HG03575 (cell line): Measurements from ENCODE around the gene IGFL1.
"Not testable (repeated sequence)": the region's sequence is repeated elsewhere in the genome, so short reads cannot be mapped to it uniquely, and the experiment has no call there.

Experiments used
- ATAC-seq: cut with Tn5 transposase; IDR thresholded peaks from one replicate; pipeline ENCODE4 v1.9.1; 2021; ENCODE audit not compliant: unreplicated experiment, insufficient number of reproducible peaks, low FRiP score; ENCODE audit errors: extremely low read depth

The IGFL1 gene

GRCh38 chr19:46218160-46218559, 11.4 kb upstream of the IGFL1 start:
- ATAC-seq = no peak

- ATAC-seq = no peak
Measured at GRCh38 chr19:46220038-46220615, 9.4 kb upstream of the IGFL1 start.

DNA sequence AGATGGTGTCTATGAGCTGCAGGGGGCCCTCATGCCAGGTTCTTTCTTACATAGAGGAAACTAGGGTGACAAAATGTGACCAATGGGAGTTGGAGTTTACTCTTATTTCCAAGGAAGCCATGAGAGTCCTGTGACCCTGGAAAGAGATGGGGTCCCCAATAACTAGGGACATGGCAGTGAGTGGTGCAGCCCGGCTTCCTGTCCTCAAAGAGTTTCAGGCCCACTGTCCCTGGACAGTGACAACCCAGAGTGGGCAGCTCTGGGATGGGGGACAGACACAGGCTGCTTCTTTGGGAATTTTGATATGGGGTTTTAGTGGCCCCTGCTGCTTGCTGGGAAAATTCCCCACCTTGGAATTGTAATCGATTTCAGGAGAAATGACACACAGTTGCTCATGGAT, 8.4 kb upstream of the IGFL1 start:
- ATAC-seq = no peak

DNA sequence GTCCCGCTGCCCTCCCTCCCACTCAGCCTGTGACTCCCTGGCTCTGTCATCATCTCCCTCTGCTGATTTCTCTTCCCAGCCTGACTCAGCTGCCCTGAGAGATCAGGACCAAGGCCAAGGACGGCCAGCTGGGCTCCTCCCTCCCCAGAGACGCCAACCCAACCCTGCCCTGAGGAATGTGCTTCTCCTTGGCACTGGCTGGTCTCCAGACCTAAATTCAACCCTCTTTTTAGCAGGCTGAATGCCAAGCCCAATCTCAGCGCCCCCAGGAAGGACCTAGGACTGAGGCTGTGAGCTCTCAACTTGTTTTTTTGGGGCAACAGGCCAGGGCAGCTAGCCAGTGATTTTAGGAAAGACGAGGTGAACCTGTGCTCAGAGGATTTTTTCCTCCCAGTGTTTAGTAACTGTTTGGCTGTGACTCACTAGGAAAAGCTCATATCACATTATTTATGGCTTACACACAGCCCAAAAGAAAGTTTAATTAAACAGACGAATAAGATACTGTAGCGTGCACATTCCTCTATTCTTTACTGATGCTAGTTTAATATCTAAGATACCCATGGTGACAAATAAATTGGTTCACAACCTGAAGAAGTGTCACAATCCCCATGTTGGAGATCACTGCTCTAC, 7.4 kb upstream of the IGFL1 start:
- no peak for ATAC-seq

DNA sequence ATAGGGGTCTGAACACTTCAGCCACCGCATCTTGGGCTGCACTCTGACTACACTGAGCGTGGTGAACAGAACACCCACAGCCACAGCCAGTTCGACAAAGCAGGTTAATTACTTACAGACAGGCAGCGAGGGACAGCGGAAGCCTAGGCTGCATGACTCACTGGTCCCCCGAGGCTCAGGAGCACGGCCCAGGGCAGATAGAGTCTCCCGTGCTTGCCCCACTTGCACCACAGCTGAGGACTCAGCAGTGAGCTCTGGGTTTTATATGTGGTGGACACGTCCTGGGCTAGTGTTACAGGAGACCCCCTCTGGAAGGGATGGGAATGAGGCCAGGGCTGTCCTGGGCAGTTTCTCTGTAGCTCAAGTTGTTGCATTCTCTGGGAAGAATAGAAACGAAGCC, 5.8 kb upstream of the IGFL1 start:
- ATAC-seq = not testable (repeated sequence)

DNA sequence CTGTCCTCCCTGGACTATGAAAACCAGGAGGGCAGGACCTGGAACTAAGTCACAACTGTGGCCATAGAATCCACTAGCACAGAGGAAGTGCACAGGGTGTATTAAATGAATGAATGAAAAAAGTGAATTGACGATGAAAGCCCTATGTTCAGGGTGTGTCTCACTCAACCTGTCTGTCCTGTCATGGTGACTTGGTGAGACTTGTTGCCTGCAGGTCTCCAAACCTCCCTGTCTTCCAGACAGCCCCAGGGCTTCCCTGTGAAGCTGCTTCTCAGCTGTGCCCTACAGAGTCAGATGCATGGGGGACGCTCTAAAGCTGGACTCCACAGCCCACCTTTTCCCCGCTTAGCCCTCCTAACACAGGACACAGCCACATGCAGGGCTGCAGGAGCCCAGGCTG, 4.8 kb upstream of the IGFL1 start:
- no peak for ATAC-seq

- ATAC-seq = no peak
Measured at GRCh38 chr19:46225558-46226004, 4.0 kb upstream of the IGFL1 start.

GRCh38 chr19:46226438-46226973, 3.0 kb upstream of the IGFL1 start:
- ATAC-seq = no peak

- ATAC-seq = no peak
Measured at GRCh38 chr19:46232029-46232428, 2.5 kb downstream of the IGFL1 start.

DNA sequence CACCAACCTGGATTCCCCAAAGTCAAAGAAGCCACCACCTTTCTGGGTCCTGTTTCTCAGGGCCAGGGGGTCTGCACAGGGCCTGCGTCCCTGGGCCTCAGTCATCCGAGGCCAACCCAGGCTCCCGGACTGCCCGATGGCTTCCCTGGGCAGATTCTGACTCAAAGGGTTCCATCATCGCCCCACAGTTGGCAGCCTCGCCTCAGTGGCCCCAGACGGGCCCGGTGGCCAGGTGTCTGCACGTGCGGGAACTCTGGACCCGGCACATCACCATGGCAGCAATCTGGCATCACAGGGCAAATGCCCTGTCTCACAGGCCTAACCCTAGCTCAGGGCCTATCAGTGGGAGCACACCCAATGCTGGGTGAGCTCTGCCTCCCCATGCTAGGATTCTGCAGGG, 2.9 kb downstream of the IGFL1 start:
- no peak for ATAC-seq

- ATAC-seq = no peak
Measured at GRCh38 chr19:46232938-46233621, 3.5 kb downstream of the IGFL1 start.

DNA sequence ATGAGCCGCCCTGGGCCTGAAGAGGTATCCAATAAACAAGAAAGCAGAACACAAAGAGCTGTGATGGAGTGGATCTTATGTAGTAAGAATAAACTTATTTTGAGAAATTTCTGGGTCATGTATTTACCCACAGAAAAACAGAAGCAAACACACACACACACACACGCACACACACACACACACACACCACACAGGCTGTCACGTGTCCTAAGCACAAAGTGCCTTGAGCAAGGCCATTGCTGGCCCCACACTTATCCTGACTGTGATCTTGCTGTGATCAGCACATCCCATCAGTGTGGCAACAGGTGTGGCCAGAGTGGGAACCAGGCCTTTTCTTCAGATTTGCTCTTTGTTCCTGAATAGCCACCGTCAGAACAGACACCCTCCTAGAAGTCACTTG, 4.3 kb downstream of the IGFL1 start:
- not testable (repeated sequence) for ATAC-seq

DNA sequence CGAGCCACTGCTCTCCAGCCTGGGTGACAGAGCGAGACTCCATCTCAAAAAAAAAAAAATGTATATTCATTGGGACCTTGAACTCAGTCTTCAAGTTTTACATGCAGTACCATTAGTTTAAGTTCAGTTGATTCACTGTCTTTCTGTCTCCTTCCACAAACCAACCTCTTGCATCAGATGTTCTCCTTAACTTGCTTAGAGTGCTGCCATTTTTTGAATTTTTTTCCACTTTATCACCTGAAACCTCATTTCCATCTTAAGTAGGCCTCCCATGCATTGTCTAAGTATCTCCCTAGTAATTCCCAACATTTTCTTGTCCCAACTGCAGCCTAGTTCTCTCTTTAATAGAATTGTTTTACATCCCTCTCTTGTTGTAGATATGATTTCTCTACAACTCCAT, 8.6 kb downstream of the IGFL1 start:
- ATAC-seq = not testable (repeated sequence)

- ATAC-seq = no peak
Measured at GRCh38 chr19:46239193-46240024, 9.9 kb downstream of the IGFL1 start.

GRCh38 chr19:46240693-46241092, 11.2 kb downstream of the IGFL1 start:
- no peak for ATAC-seq

GRCh38 chr19:46241626-46242025, 12.1 kb downstream of the IGFL1 start:
- ATAC-seq = no peak

- ATAC-seq = not testable (repeated sequence)
Measured at GRCh38 chr19:46243081-46243654, 13.6 kb downstream of the IGFL1 start.

- no peak for ATAC-seq
Measured at GRCh38 chr19:46250076-46250735, 20.7 kb downstream of the IGFL1 start.

DNA sequence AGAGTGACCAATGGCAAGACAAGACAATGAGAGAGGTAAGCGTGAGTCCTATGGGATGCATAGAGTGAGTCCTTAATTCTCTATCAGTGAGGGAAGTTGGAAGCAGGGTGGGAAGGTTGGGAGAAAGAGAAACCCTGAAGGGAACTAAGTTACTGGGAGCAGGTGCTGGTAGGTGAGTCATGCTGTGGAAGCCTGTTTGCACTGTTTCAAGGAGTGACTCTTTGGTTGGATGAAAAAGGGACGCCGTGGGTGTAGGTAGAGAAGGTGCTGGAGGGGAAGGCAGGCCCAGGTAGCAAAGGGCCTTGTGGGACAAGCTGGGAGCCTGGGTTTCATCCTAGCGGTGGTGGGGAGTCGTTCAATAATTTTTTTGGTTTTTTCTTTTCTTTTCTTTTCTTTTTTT, 21.9 kb downstream of the IGFL1 start:
- no peak for ATAC-seq
